MCF 10A (cell line): ENCODE measurements around the gene BCAR3. TPM values are rescaled to one million over a fixed set of nuclear protein-coding genes. Genes with fewer than 3 reads are reported as not detected.
A peak's percentile ranks its signal among the peaks of the same experiment; 100 is the strongest.

Experiments used
- BruUV-seq: library from RNA; stranded (reverse); fragments of 400-500 nt; replicated peaks from 2 replicates; lab custom pipeline; 2021; lab: Mats Ljungman, UMichigan
- CTCF ChIA-PET: fragments of 300-600 bp; sonication (Branson Sonifier 250); formaldehyde crosslinking; extraction: SDS; loops from one replicate; lab custom pipeline; 2021; ENCODE audit warnings: antibody characterized with exemption, inconsistent platforms; lab: Yijun Ruan, JAX
- POLR2A ChIA-PET: fragments of 300-600, 350-650 bp; sonication (Branson Sonifier 250); formaldehyde crosslinking; extraction: SDS; loops from one replicate; lab custom pipeline; 2020; ENCODE audit warnings: antibody characterized with exemption, inconsistent platforms; lab: Yijun Ruan, JAX
- DNase-seq: peaks from one replicate; pipeline ENCODE4 v3.0.0-alpha.2; 2018; ENCODE audit not compliant: unreplicated experiment
- H3K27ac Mint-ChIP-seq: one replicate; pipeline ENCODE4 v1.8.0; 2022; ENCODE audit warnings: mild to moderate bottlenecking, low read depth, mixed read lengths; ENCODE audit not compliant: unreplicated experiment
- H3K27me3 Mint-ChIP-seq: one replicate; pipeline ENCODE4 v1.8.0; 2022; ENCODE audit warnings: mixed read lengths; ENCODE audit not compliant: insufficient read depth, unreplicated experiment
- H3K36me3 Mint-ChIP-seq: one replicate; pipeline ENCODE4 v1.8.0; 2022; ENCODE audit warnings: mild to moderate bottlenecking, moderate library complexity, mixed read lengths; ENCODE audit not compliant: insufficient read depth, unreplicated experiment
- H3K4me1 Mint-ChIP-seq: one replicate; pipeline ENCODE4 v1.8.0; 2022; ENCODE audit warnings: mixed read lengths; ENCODE audit not compliant: insufficient read depth, unreplicated experiment
- H3K4me3 Mint-ChIP-seq: one replicate; pipeline ENCODE4 v1.8.0; 2022; ENCODE audit warnings: mild to moderate bottlenecking, moderate library complexity, mixed read lengths; ENCODE audit not compliant: unreplicated experiment
- H3K9me3 Mint-ChIP-seq: one replicate; pipeline ENCODE4 v1.8.0; 2022; ENCODE audit warnings: mixed read lengths; ENCODE audit not compliant: unreplicated experiment
- intact Hi-C: fragments of 100-400 bp; cut with micrococcal nuclease; formaldehyde crosslinking; loops from 2 replicates; pipeline ENCODE4 v1.14.1; 2022
- total RNA-seq: library from RNA; stranded (reverse); gene quantifications from 2 replicates; pipeline ENCODE4 v1.2.3, GENCODE V29; 2022
- TF ChIP-seq, protein P1 (sequence below): fragments of 200-600 bp; IDR thresholded peaks from one replicate; pipeline ENCODE4 v1.8.0; 2022; ENCODE audit warnings: antibody characterized with exemption, mild to moderate bottlenecking; ENCODE audit not compliant: unreplicated experiment

Gene BCAR3
- total RNA-seq, 1 experiment from 2014 or later: 130 TPM

- TF ChIP-seq, protein P1, sequence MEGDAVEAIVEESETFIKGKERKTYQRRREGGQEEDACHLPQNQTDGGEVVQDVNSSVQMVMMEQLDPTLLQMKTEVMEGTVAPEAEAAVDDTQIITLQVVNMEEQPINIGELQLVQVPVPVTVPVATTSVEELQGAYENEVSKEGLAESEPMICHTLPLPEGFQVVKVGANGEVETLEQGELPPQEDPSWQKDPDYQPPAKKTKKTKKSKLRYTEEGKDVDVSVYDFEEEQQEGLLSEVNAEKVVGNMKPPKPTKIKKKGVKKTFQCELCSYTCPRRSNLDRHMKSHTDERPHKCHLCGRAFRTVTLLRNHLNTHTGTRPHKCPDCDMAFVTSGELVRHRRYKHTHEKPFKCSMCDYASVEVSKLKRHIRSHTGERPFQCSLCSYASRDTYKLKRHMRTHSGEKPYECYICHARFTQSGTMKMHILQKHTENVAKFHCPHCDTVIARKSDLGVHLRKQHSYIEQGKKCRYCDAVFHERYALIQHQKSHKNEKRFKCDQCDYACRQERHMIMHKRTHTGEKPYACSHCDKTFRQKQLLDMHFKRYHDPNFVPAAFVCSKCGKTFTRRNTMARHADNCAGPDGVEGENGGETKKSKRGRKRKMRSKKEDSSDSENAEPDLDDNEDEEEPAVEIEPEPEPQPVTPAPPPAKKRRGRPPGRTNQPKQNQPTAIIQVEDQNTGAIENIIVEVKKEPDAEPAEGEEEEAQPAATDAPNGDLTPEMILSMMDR: no peak
- ChIA-PET CTCF (interaction anchor here (0.8 to 1.0 kb wide), 2 partner anchors 11 to 153 kb away, joined by 3 to 4 read pairs; no protein-coding TSS in a partner anchor), POLR2A (interaction anchor here (0.6 kb wide), 1 partner anchor 99 kb away, joined by 3 read pairs; no protein-coding TSS in a partner anchor)
- intact Hi-C loops: loop anchor here (10.0 kb wide), 1 partner anchor 261 kb away; no protein-coding TSS in a partner anchor
- H3K9me3 Mint-ChIP-seq: no peaks in the 10 kb centered on the region
- no peaks in the 10 kb centered on the region for H3K27me3 Mint-ChIP-seq
- no peak overlapping the region for H3K4me3 Mint-ChIP-seq
- peak overlapping the region; percentile 73 for H3K27ac Mint-ChIP-seq
- no TSS peak for BruUV-seq
- DNase-seq: no peak
- H3K36me3 Mint-ChIP-seq: peaks cover 99% of the 10 kb centered on the region
- peaks cover 9% of the 10 kb centered on the region for H3K4me1 Mint-ChIP-seq
Observed at GRCh38 chr1:93565496-93566206, 116.0 kb downstream of the BCAR3 start.

DNA sequence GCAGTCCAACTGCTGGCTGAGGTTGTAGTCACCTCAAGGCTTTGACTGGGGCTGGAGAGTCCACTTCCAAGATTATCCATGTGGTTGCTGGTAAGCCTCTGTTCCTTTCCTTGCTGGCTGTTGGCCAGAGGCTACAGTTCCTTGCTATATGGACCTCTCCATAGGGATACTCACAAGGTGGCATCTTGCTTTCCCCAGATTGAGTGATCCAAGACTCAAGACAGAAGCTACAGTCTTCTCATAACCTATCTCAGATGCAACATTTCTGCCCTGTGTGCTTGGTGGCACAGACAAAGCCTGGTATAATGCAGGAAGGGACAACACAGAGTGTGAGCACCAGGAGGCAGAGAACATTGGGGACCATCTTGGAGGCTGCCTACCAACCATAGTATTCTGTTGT lies 121.9 kb downstream of the BCAR3 start:
- TF ChIP-seq, protein P1: no peak
- Mint-ChIP-seq H3K27me3 (no peaks in the 10 kb centered on the region), H3K9me3 (no peaks in the 10 kb centered on the region), H3K27ac (no peak overlapping the region), H3K4me3 (no peak overlapping the region), H3K4me1 (peaks cover 22% of the 10 kb centered on the region), H3K36me3 (peaks cover 88% of the 10 kb centered on the region)
- POLR2A ChIA-PET: no interaction called here
- no peak for DNase-seq
- intact Hi-C loops: loop anchor here (10.0 kb wide), 1 partner anchor 255 kb away; no protein-coding TSS in a partner anchor
- CTCF ChIA-PET: interaction anchor here (0.6 kb wide), 1 partner anchor 61 kb away, joined by 4 read pairs; no protein-coding TSS in a partner anchor
- no TSS peak for BruUV-seq

GRCh38 chr1:93559045-93559444 lies 122.6 kb downstream of the BCAR3 start:
- BruUV-seq: no TSS peak
- Mint-ChIP-seq H3K27ac (no peak overlapping the region), H3K4me1 (peaks cover 29% of the 10 kb centered on the region), H3K36me3 (peaks cover 81% of the 10 kb centered on the region), H3K4me3 (no peak overlapping the region), H3K27me3 (no peaks in the 10 kb centered on the region), H3K9me3 (no peaks in the 10 kb centered on the region)
- ChIA-PET CTCF (interaction anchor here (0.6 kb wide), 1 partner anchor 62 kb away, joined by 4 read pairs; no protein-coding TSS in a partner anchor), POLR2A (no interaction called here)
- no peak for DNase-seq
- intact Hi-C loops: no loop called here
- TF ChIP-seq, protein P1: no peak

DNA sequence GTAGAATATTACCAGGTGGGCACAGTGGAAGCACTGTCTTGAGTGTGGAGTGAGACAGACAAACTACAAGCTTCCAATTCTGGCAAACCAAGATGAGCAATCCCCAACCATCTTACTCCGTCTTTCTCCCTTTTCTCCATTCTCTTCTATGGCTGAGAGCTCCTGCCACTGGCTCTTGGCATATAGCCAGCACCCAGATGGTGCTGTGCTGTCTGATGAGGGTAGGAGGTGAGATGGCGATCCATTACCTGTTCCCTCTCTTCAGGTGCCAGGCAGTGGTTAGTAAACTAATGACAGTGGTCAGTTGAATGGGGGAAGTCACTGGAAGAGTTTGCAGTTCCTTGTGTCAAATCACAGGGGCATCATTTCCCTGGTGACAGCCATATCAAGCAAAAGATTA lies 125.3 kb downstream of the BCAR3 start:
- Mint-ChIP-seq H3K27me3 (no peaks in the 10 kb centered on the region), H3K4me3 (no peak overlapping the region), H3K9me3 (no peaks in the 10 kb centered on the region), H3K27ac (peak overlapping the region; percentile 44), H3K4me1 (peaks cover 53% of the 10 kb centered on the region), H3K36me3 (peaks cover 69% of the 10 kb centered on the region)
- peak; percentile 40 for DNase-seq
- POLR2A ChIA-PET: interaction anchor here (0.6 to 2.1 kb wide), 5 partner anchors 9 to 462 kb away, joined by 3 to 7 read pairs (median 4); no protein-coding TSS in a partner anchor
- intact Hi-C loops: no loop called here
- CTCF ChIA-PET: no interaction called here
- TF ChIP-seq, protein P1: no peak
- no TSS peak for BruUV-seq
